Progenitor cell of endocrine pancreas (in vitro differentiated cells): Measurements from ENCODE around the gene PLEKHM1. TPM values are rescaled to one million over a fixed set of nuclear protein-coding genes. Genes with fewer than 3 reads are reported as not detected.

ENCODE experiments used
- DNase-seq: peaks from one replicate; pipeline ENCODE4 v3.0.0; 2021; ENCODE audit warnings: low spot score; ENCODE audit not compliant: unreplicated experiment
- H3K27ac Mint-ChIP-seq: 2 replicates; pipeline ENCODE4 v1.8.0; 2021; ENCODE audit warnings: mild to moderate bottlenecking, moderate library complexity, mixed read lengths
- H3K27me3 Mint-ChIP-seq: 2 replicates; pipeline ENCODE4 v1.8.0; 2021; ENCODE audit warnings: mixed read lengths
- H3K36me3 Mint-ChIP-seq: 2 replicates; pipeline ENCODE4 v1.8.0; 2022; ENCODE audit warnings: mixed read lengths; ENCODE audit not compliant: insufficient read depth
- H3K4me1 Mint-ChIP-seq: 2 replicates; pipeline ENCODE4 v1.8.0; 2021; ENCODE audit warnings: low read depth, mixed read lengths
- H3K4me3 Mint-ChIP-seq: 2 replicates; pipeline ENCODE4 v1.8.0; 2021; ENCODE audit warnings: low read depth, mild to moderate bottlenecking, moderate library complexity, mixed read lengths
- H3K9me3 Mint-ChIP-seq: 2 replicates; pipeline ENCODE4 v1.8.0; 2021; ENCODE audit warnings: low read depth, mixed read lengths
- total RNA-seq: library from RNA; stranded (reverse); gene quantifications from 2 replicates; pipeline ENCODE4 v1.2.1, GENCODE V29; 2021
- TF ChIP-seq, protein P1 (sequence below): fragments of 200-600 bp; sonication (generic); IDR thresholded peaks from one replicate; pipeline ENCODE4 v1.5.0; 2021; ENCODE audit warnings: antibody characterized with exemption, mild to moderate bottlenecking; ENCODE audit not compliant: unreplicated experiment

Gene PLEKHM1
- total RNA-seq, 1 donor from 2014 or later: 34.5 TPM

DNA sequence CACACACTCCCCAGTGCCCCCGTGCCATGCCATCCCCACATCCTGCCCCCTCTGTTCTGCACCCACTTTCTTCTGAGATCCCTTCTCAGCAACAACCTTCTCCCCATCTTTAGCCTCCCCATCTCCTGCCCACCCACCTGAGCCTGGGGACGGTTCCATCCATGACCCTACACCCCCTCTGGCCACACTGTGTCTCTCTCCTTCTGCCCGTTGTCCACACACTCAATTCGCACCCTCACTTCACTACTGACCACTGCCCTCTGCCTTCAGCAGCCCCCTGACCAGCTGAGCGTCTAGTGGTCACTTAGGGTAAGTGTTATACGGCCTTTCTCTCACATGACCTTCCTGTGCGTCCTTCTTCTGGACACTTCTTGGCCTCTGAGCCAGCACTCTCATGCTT lies 64.0 kb downstream of the PLEKHM1 start:
- Mint-ChIP-seq H3K4me3 (no peak overlapping the region), H3K4me1 (peaks cover 12% of the 10 kb centered on the region), H3K27me3 (peaks cover 51% of the 10 kb centered on the region), H3K9me3 (no peaks in the 10 kb centered on the region), H3K36me3 (no peaks in the 10 kb centered on the region), H3K27ac (peak overlapping the region; percentile 41)
- DNase-seq: no peak
- TF ChIP-seq, protein P1, sequence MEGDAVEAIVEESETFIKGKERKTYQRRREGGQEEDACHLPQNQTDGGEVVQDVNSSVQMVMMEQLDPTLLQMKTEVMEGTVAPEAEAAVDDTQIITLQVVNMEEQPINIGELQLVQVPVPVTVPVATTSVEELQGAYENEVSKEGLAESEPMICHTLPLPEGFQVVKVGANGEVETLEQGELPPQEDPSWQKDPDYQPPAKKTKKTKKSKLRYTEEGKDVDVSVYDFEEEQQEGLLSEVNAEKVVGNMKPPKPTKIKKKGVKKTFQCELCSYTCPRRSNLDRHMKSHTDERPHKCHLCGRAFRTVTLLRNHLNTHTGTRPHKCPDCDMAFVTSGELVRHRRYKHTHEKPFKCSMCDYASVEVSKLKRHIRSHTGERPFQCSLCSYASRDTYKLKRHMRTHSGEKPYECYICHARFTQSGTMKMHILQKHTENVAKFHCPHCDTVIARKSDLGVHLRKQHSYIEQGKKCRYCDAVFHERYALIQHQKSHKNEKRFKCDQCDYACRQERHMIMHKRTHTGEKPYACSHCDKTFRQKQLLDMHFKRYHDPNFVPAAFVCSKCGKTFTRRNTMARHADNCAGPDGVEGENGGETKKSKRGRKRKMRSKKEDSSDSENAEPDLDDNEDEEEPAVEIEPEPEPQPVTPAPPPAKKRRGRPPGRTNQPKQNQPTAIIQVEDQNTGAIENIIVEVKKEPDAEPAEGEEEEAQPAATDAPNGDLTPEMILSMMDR: no peak

GRCh38 chr17:45425984-45426413 lies 64.5 kb downstream of the PLEKHM1 start:
- no peak for DNase-seq
- Mint-ChIP-seq H3K27ac (no peak overlapping the region), H3K27me3 (peaks cover 47% of the 10 kb centered on the region), H3K36me3 (no peaks in the 10 kb centered on the region), H3K4me1 (peaks cover 12% of the 10 kb centered on the region), H3K4me3 (no peak overlapping the region), H3K9me3 (no peaks in the 10 kb centered on the region)
- TF ChIP-seq, protein P1: no peak

DNA sequence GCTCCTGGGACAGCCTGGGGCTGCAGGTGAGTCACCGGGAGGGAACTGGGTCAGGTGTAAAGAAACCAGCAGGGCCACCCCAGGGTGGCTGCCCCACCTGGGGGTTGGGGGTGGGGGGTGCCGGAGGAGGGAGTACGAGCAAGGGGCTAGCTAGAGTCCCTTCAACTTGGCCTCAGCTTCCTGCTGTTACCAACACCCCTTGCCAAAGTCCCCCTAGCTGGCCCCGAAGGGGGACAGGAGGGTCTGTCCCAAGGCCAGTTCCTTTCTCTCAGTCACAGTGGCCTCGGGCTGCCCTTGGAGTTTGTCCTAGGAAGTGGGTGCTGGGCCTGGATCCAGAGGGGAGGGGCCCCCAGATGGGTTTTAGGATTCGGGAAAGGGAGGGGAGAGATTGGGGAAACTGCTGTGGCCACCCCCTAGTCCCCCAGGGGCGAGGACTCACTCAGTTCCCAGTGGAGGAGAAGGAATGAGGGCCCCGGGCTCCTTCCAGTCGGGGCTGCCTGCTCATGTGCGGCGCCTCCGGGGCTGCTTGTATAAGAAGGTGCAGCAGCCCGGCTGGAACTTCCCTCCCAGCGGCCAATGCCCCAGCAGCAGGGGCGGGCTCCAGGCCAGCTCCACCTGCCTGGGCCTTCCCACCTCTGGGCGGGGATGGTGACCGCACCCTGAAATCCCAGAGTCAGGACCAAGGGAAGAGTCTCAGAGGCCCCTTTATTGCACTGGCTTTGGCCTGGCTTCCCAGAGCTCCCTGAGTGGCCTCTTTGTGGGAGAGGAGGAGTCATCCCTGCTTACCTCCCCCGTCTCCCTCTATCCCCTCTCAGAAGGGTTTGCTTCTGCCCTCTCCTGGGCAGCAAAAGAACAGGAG lies 65.2 kb downstream of the PLEKHM1 start:
- Mint-ChIP-seq H3K4me3 (peak overlapping the region; percentile 72), H3K27me3 (peaks cover 40% of the 10 kb centered on the region)
- TF ChIP-seq, protein P1: peak; percentile 50

GRCh38 chr17:45424769-45425124 lies 65.8 kb downstream of the PLEKHM1 start:
- peaks cover 38% of the 10 kb centered on the region for H3K27me3 Mint-ChIP-seq
- H3K4me3 Mint-ChIP-seq: peak overlapping the region; percentile 41
- peaks cover 11% of the 10 kb centered on the region for H3K4me1 Mint-ChIP-seq
- TF ChIP-seq, protein P1: no peak
- no peaks in the 10 kb centered on the region for H3K9me3 Mint-ChIP-seq
- no peaks in the 10 kb centered on the region for H3K36me3 Mint-ChIP-seq
- no peak overlapping the region for H3K27ac Mint-ChIP-seq
- no peak for DNase-seq

More for the DNA sequence above, 65.2 kb downstream of the PLEKHM1 start:
- Mint-ChIP-seq H3K9me3 (no peaks in the 10 kb centered on the region), H3K36me3 (no peaks in the 10 kb centered on the region), H3K4me1 (peaks cover 11% of the 10 kb centered on the region), H3K27ac (peak overlapping the region; percentile 41)
- peak; percentile 66 for DNase-seq

GRCh38 chr17:45423975-45424335 lies 66.6 kb downstream of the PLEKHM1 start:
- Mint-ChIP-seq H3K36me3 (no peaks in the 10 kb centered on the region), H3K27me3 (peaks cover 34% of the 10 kb centered on the region), H3K4me3 (no peak overlapping the region), H3K9me3 (no peaks in the 10 kb centered on the region), H3K4me1 (peaks cover 11% of the 10 kb centered on the region), H3K27ac (no peak overlapping the region)
- DNase-seq: no peak
- TF ChIP-seq, protein P1: no peak
